SH-SY5Y (cell line): ENCODE measurements around the gene CHURC1.

Source experiments
- GATA2 ChIP-seq: IDR thresholded peaks from 2 replicates; pipeline ENCODE4 v1.6.1; 2011; ENCODE audit warnings: mild to moderate bottlenecking, low read depth, low read length
- GATA3 ChIP-seq: IDR thresholded peaks from 2 replicates; pipeline ENCODE4 v1.6.1; 2011; ENCODE audit warnings: low read depth, mild to moderate bottlenecking, low read length, moderate library complexity

GRCh38 chr14:64956697-64957406 lies 42.6 kb downstream of the CHURC1 start:
- TF ChIP-seq GATA3 = no peak
- no peak for TF ChIP-seq GATA2
